Umbilical cord (tissue), 2 donors: Measurements from ENCODE around the gene TLR2. TPM values are rescaled to one million over a fixed set of nuclear protein-coding genes. Genes with fewer than 3 reads are reported as not detected.

Experiments
- DNase-seq: peaks from one replicate; pipeline ENCODE4 v3.0.0-alpha.2; 2015; ENCODE audit warnings: low spot score
- total RNA-seq: library from RNA; depleted of rRNA; stranded (reverse); fragments of >200 nt; gene quantifications from one replicate; pipeline ENCODE4 v1.2.3, GENCODE V29; 2014; ENCODE audit warnings: low replicate concordance; ENCODE audit not compliant: insufficient read depth

The TLR2 gene
- total RNA-seq, 1 donor from 2014 or later = 16.4 TPM

GRCh38 chr4:153729895-153730294, 45.8 kb downstream of the TLR2 start:
- no peak for DNase-seq

GRCh38 chr4:153731239-153731638, 47.2 kb downstream of the TLR2 start:
- DNase-seq = peak; percentile 42

GRCh38 chr4:153733751-153734448, 49.8 kb downstream of the TLR2 start:
- DNase-seq = no peak

GRCh38 chr4:153735906-153736461, 51.9 kb downstream of the TLR2 start:
- DNase-seq = no peak

- DNase-seq = no peak
Measured at GRCh38 chr4:153741541-153741940, 57.5 kb downstream of the TLR2 start.

- DNase-seq = no peak
Measured at GRCh38 chr4:153745651-153746050, 61.6 kb downstream of the TLR2 start.

- no peak for DNase-seq
Measured at GRCh38 chr4:153747406-153747955, 63.4 kb downstream of the TLR2 start.

GRCh38 chr4:153748378-153748777, 64.3 kb downstream of the TLR2 start:
- DNase-seq = peak; percentile 85

GRCh38 chr4:153750197-153750817, 66.2 kb downstream of the TLR2 start:
- DNase-seq = peak; percentile 89

- DNase-seq = no peak
Measured at GRCh38 chr4:153755186-153755585, 71.1 kb downstream of the TLR2 start.

Other genes starting within 250 kb of the TLR2 start
- gene TMEM131L, start 217.9 kb upstream of the TLR2 start, total RNA-seq = 48.2 TPM
- gene RNF175, start 75.7 kb downstream of the TLR2 start, total RNA-seq = 1.7 TPM
- gene SFRP2, start 104.8 kb downstream of the TLR2 start, total RNA-seq = 71.3 TPM